Thyroid gland (tissue), 4 donors: ENCODE data around the gene TXLNG. TPM values are rescaled to one million over a fixed set of nuclear protein-coding genes. Genes with fewer than 3 reads are reported as not detected.

ENCODE experiments used
- DNase-seq, 2 donors: peaks; one replicate each; pipeline ENCODE4 v3.0.0-alpha.2; 2019
- H3K27ac ChIP-seq, 3 donors: fragments of 200-600 bp; sonication (generic); 1 replicate in 2 of 3; 2 replicates in 1 of 3; pipeline ENCODE4 v1.5.1; 2016 to 2019; ENCODE audit warnings: mild to moderate bottlenecking in 1 of 3, moderate library complexity in 1 of 3
- H3K27me3 ChIP-seq: fragments of 200-600 bp; sonication (generic); one replicate; pipeline ENCODE4 v1.5.1; 2019
- H3K36me3 ChIP-seq, 2 donors: fragments of 200-600 bp; sonication (generic); one replicate each; pipeline ENCODE4 v1.5.1; 2016 to 2019
- H3K4me1 ChIP-seq, 2 donors: fragments of 200-600 bp; sonication (generic); one replicate each; pipeline ENCODE4 v1.5.1; 2017 to 2019
- H3K4me3 ChIP-seq, 3 donors: fragments of 200-600 bp; sonication (generic); replicated peaks in 1 of 3; 1 replicate in 2 of 3; 2 replicates in 1 of 3; pipeline ENCODE4 v1.5.1; 2016; ENCODE audit warnings: mild to moderate bottlenecking in 1 of 3
- H3K9me3 ChIP-seq: fragments of 200-600 bp; sonication (generic); one replicate; pipeline ENCODE4 v1.5.1; 2017
- CTCF ChIP-seq, 6 experiments: fragments of 200-600 bp in 3 of 6; fragments of 450-650 bp in 3 of 6; sonication (generic) in 3 of 6; IDR thresholded peaks; one replicate each; pipeline ENCODE4 v1.5.1; 2016 to 2019; ENCODE audit warnings: antibody characterized with exemption in 6 of 6, mild to moderate bottlenecking in 2 of 6, inconsistent platforms in 1 of 6, moderate library complexity in 1 of 6
- POLR2A ChIP-seq, 2 donors: fragments of 450-650 bp; IDR thresholded peaks; one replicate each; pipeline ENCODE4 v1.6.1; 2017; ENCODE audit warnings: antibody characterized with exemption in 2 of 2, mild to moderate bottlenecking in 2 of 2, moderate library complexity in 1 of 2
- WGBS, 2 donors: methylation state at CpG; one replicate each; pipeline ENCODE4 v1.1.5; 2017; 5-methylcytosine and 5-hydroxymethylcytosine counted together
- intact Hi-C: fragments of 100-400 bp; cut with DNase I; formaldehyde crosslinking; loops from one replicate; pipeline ENCODE4 v1.15.1; 2023
- total RNA-seq, 4 donors: library from RNA; depleted of rRNA; stranded (reverse); fragments of >200 nt; gene quantifications; one replicate each; pipeline ENCODE4 v1.2.3, GENCODE V29; 2016

TXLNG gene
- total RNA-seq, 4 donors from 2014 or later = 14.7 to 17.9 (median 16.3) TPM

- TF ChIP-seq POLR2A (IDR thresholded peaks at IDR 0.05) = no peak
- TF ChIP-seq CTCF (IDR thresholded peaks at IDR 0.05) = no peak
- H3K27ac ChIP-seq = no peak overlapping the region
- H3K36me3 ChIP-seq = peaks cover 7 to 12% of the 10 kb centered on the region in 2 donors
- H3K4me3 ChIP-seq = no peak overlapping the region
- no peaks in the 10 kb centered on the region for H3K27me3 ChIP-seq
- no peaks in the 10 kb centered on the region for H3K9me3 ChIP-seq
- no peak for DNase-seq
- H3K4me1 ChIP-seq = no peaks in the 10 kb centered on the region
- 80 to 91% methylated on average over 3 of the region's 3 CpGs for WGBS, 2 donors
- intact Hi-C loops = no loop called here
Measured at GRCh38 chrX:16842684-16843083, 56.4 kb downstream of the TXLNG start.

- 82% methylated on average over 3 of the region's 3 CpGs for WGBS, 2 donors
- Histone ChIP-seq H3K36me3 (peaks cover 4 to 12% of the 10 kb centered on the region in 2 donors), H3K4me1 (no peaks in the 10 kb centered on the region), H3K9me3 (no peaks in the 10 kb centered on the region), H3K27ac (no peak overlapping the region), H3K4me3 (no peak overlapping the region), H3K27me3 (no peaks in the 10 kb centered on the region)
- no peak for TF ChIP-seq CTCF (IDR thresholded peaks at IDR 0.05)
- no peak for TF ChIP-seq POLR2A (IDR thresholded peaks at IDR 0.05)
- no peak for DNase-seq
- intact Hi-C loops = no loop called here
Measured at GRCh38 chrX:16843208-16843909, 57.1 kb downstream of the TXLNG start.

- H3K36me3 ChIP-seq = peaks cover 4 to 12% of the 10 kb centered on the region in 2 donors
- H3K4me3 ChIP-seq = no peak overlapping the region
- H3K4me1 ChIP-seq = no peaks in the 10 kb centered on the region
- 85 to 94% methylated on average over 2 of the region's 2 CpGs for WGBS, 2 donors
- H3K27me3 ChIP-seq = no peaks in the 10 kb centered on the region
- TF ChIP-seq CTCF (IDR thresholded peaks at IDR 0.05) (no peak), POLR2A (IDR thresholded peaks at IDR 0.05) (no peak)
- no peaks in the 10 kb centered on the region for H3K9me3 ChIP-seq
- intact Hi-C loops = no loop called here
- DNase-seq = no peak
- no peak overlapping the region for H3K27ac ChIP-seq
Measured at GRCh38 chrX:16845686-16846085, 59.4 kb downstream of the TXLNG start.

GRCh38 chrX:16848541-16848940, 62.3 kb downstream of the TXLNG start:
- Histone ChIP-seq H3K4me3 (no peak overlapping the region), H3K9me3 (no peaks in the 10 kb centered on the region), H3K27me3 (no peaks in the 10 kb centered on the region), H3K27ac (no peak overlapping the region), H3K36me3 (peaks cover 4 to 17% of the 10 kb centered on the region in 2 donors), H3K4me1 (no peaks in the 10 kb centered on the region)
- WGBS, 2 donors = 74 to 86% methylated on average over 6 of the region's 6 CpGs
- intact Hi-C loops = no loop called here
- no peak for DNase-seq
- TF ChIP-seq CTCF (IDR thresholded peaks at IDR 0.05) (no peak), POLR2A (IDR thresholded peaks at IDR 0.05) (no peak)

GRCh38 chrX:16851421-16851820, 65.2 kb downstream of the TXLNG start:
- Histone ChIP-seq H3K36me3 (peaks cover 4 to 5% of the 10 kb centered on the region in 2 donors), H3K27ac (no peak overlapping the region), H3K4me1 (no peaks in the 10 kb centered on the region), H3K27me3 (no peaks in the 10 kb centered on the region), H3K4me3 (no peak overlapping the region), H3K9me3 (no peaks in the 10 kb centered on the region)
- no peak for DNase-seq
- 79 to 87% methylated on average over 1 of the region's 1 CpG for WGBS, 2 donors
- intact Hi-C loops = no loop called here
- TF ChIP-seq CTCF (IDR thresholded peaks at IDR 0.05) (no peak), POLR2A (IDR thresholded peaks at IDR 0.05) (no peak)
